ENCODE data around the gene AGPAT2. TPM values are rescaled to one million over a fixed set of nuclear protein-coding genes. Genes with fewer than 3 reads are reported as not detected.

Gene AGPAT2
- total and polyA plus RNA-seq, 2 donors (not counting 1 experiment from before 2014, with no cell fraction given), result 25.1 to 28.4 TPM

DNA sequence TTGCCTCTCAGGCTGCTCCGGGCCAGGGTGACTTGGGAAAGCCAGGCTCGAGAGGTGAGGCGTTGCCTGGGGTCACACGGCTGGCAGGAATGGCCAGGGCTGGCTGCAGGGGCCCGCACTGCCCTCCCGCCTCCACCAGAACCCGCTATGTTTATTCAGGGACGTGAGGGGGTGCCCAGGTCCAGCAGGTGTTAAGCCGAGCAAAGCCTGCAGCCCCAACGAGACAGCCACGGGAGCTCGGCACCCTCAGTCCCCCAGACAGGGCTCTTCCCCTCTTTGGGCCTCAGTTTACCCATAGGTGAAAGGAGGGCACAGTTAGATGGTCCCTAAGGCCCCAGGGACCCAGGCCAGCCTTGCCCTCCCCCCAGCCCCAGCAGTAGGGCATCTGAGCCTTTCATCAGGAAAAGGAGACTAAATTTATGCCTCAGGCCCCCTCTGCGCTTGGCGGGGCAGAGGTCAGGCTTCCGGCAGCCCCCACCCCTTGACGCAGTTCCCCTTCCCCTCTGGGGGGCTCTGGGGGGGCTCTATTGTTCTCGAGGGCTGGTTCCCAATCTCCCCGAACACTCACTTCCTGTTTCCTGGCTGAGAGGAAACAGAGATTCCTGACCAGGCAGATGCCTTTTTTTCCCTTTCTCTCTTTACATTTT, 31.6 kb downstream of the AGPAT2 start:
- ChIA-PET CTCF (interaction anchor here (1.4 kb wide), 1 partner anchor 16 kb away, joined by 4 read pairs; no protein-coding TSS in a partner anchor), POLR2A (no interaction called here)
- H3K36me3 ChIP-seq (replicated peaks in 1 of 2; ENCODE audit: control extremely low read depth in 1 of 2, control insufficient read depth in 1 of 2, extremely low read depth in 1 of 2, insufficient read depth in 2 of 2, low read length in 1 of 2), result no peaks in the 10 kb centered on the region
- peaks cover 51 to 54% of the 10 kb centered on the region in 2 donors for H3K4me1 ChIP-seq (ENCODE audit: control insufficient read depth in 2 of 2, insufficient read depth in 2 of 2, low read length in 2 of 2)
- Mint-ChIP-seq H3K27ac (no peak overlapping the region), H3K4me3 (no peak overlapping the region), H3K9me3 (ENCODE audit: insufficient read depth) (no peaks in the 10 kb centered on the region), H3K27me3 (peaks cover 45% of the 10 kb centered on the region), H3K4me1 (peaks cover 32% of the 10 kb centered on the region)
- ATAC-seq (ENCODE audit: low read depth) (no peak), DNase-seq (no peak)
- H3K9ac ChIP-seq (ENCODE audit: low read length), result no peak overlapping the region
- 19% methylated on average over 9 of the region's 18 CpGs for WGBS (ENCODE audit: insufficient coverage)
- H3K4me3 ChIP-seq (ENCODE audit: control extremely low read depth in 1 of 5, extremely low read depth in 1 of 5, insufficient read depth in 1 of 5, low read depth in 2 of 5, low read length in 4 of 5), result no peak overlapping the region
- H4K20me1 ChIP-seq (ENCODE audit: control insufficient read depth, insufficient read depth, low read length, poor library complexity, severe bottlenecking), result no peaks in the 10 kb centered on the region
- intact Hi-C loops (cut with micrococcal nuclease), result no loop called here
- H2AFZ ChIP-seq (ENCODE audit: insufficient read depth, low read depth, low read length, poor library complexity, severe bottlenecking), result no peak overlapping the region
- peak overlapping the region; percentile 44 for H3K4me2 ChIP-seq (replicated peaks; ENCODE audit: low read depth, low read length, poor library complexity, severe bottlenecking)
- TF ChIP-seq, protein P1, sequence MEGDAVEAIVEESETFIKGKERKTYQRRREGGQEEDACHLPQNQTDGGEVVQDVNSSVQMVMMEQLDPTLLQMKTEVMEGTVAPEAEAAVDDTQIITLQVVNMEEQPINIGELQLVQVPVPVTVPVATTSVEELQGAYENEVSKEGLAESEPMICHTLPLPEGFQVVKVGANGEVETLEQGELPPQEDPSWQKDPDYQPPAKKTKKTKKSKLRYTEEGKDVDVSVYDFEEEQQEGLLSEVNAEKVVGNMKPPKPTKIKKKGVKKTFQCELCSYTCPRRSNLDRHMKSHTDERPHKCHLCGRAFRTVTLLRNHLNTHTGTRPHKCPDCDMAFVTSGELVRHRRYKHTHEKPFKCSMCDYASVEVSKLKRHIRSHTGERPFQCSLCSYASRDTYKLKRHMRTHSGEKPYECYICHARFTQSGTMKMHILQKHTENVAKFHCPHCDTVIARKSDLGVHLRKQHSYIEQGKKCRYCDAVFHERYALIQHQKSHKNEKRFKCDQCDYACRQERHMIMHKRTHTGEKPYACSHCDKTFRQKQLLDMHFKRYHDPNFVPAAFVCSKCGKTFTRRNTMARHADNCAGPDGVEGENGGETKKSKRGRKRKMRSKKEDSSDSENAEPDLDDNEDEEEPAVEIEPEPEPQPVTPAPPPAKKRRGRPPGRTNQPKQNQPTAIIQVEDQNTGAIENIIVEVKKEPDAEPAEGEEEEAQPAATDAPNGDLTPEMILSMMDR (IDR thresholded peaks at IDR 0.05), result no peak
- no peak for TF ChIP-seq EZH2 (IDR thresholded peaks at IDR 0.05; ENCODE audit: borderline replicate concordance, insufficient read depth, low read depth, low read length, poor library complexity, severe bottlenecking)
- H3K9me3 ChIP-seq (ENCODE audit: control extremely low read depth in 1 of 3, control insufficient read depth in 2 of 3, insufficient read depth in 1 of 3, low read length in 2 of 3), result peaks cover 0 to 33% (median 0%) of the 10 kb centered on the region in 3 donors
- H3K27me3 ChIP-seq (replicated peaks in 1 of 4; ENCODE audit: control extremely low read depth in 1 of 4, control insufficient read depth in 3 of 4, insufficient read depth in 4 of 4, low read length in 3 of 4), result peaks cover 0 to 83% (median 53%) of the 10 kb centered on the region in 4 experiments
- H3K79me2 ChIP-seq (ENCODE audit: control insufficient read depth, insufficient read depth, low read length), result no peaks in the 10 kb centered on the region
- H3K27ac ChIP-seq (ENCODE audit: low read length in 2 of 2), result no peak overlapping the region

DNA sequence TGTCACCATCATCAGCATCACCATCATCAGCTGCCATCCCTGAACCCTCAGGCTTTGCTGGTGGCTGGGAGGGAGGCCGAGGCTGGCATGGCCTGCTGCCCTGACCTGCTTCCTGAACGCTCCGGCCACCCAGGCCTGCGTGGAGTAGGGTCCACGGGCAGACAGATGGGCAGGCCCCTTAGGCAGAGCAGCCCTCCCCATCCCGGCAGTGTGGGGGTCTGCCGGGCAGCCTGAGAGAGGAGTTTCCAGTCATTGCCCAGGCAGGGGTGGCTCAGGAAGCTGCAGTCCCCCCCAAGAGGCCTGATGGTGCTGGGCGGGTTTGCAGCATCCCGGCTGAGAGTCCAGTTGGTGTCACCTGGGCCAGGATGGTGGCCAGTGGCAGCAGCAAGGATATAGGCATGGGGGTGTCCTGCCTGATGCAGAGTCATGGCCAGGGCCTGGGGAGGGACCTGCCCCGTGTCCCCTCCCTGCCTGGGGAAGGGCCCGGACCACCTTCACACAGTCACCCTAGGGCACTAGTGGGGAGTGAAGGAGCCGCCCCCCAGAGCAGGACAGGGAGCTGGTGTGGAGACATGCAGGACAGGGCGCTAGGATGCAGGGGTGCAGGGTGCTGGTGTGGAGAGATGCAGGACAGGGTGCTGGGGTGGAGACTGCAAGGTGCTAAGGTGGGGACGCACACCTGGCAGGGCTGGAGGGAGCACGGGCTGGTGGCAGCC, 32.3 kb downstream of the AGPAT2 start:
- CTCF ChIA-PET, result interaction anchor here (1.4 kb wide), 1 partner anchor 16 kb away, joined by 4 read pairs; no protein-coding TSS in a partner anchor
- peaks cover 35% of the 10 kb centered on the region for H3K4me1 Mint-ChIP-seq

More for the DNA sequence above, 32.3 kb downstream of the AGPAT2 start:
- Histone ChIP-seq H3K79me2 (ENCODE audit: control insufficient read depth, insufficient read depth, low read length) (no peaks in the 10 kb centered on the region), H3K27me3 (replicated peaks in 1 of 4; ENCODE audit: control extremely low read depth in 1 of 4, control insufficient read depth in 3 of 4, insufficient read depth in 4 of 4, low read length in 3 of 4) (peaks cover 0 to 76% (median 52%) of the 10 kb centered on the region in 4 experiments), H4K20me1 (ENCODE audit: control insufficient read depth, insufficient read depth, low read length, poor library complexity, severe bottlenecking) (no peaks in the 10 kb centered on the region), H3K9ac (ENCODE audit: low read length) (no peak overlapping the region), H3K4me1 (ENCODE audit: control insufficient read depth in 2 of 2, insufficient read depth in 2 of 2, low read length in 2 of 2) (peaks cover 56 to 58% of the 10 kb centered on the region in 2 donors), H3K4me2 (replicated peaks; ENCODE audit: low read depth, low read length, poor library complexity, severe bottlenecking) (peak overlapping the region; percentile 44), H3K9me3 (ENCODE audit: control extremely low read depth in 1 of 3, control insufficient read depth in 2 of 3, insufficient read depth in 1 of 3, low read length in 2 of 3) (peaks cover 0 to 33% (median 0%) of the 10 kb centered on the region in 3 donors), H3K4me3 (ENCODE audit: control extremely low read depth in 1 of 5, extremely low read depth in 1 of 5, insufficient read depth in 1 of 5, low read depth in 2 of 5, low read length in 4 of 5) (no peak overlapping the region), H2AFZ (ENCODE audit: insufficient read depth, low read depth, low read length, poor library complexity, severe bottlenecking) (no peak overlapping the region), H3K27ac (ENCODE audit: low read length in 2 of 2) (no peak overlapping the region), H3K36me3 (replicated peaks in 1 of 2; ENCODE audit: control extremely low read depth in 1 of 2, control insufficient read depth in 1 of 2, extremely low read depth in 1 of 2, insufficient read depth in 2 of 2, low read length in 1 of 2) (no peaks in the 10 kb centered on the region)
- no peak overlapping the region for H3K27ac Mint-ChIP-seq
- DNase-seq, result peak; percentile 27
- no peaks in the 10 kb centered on the region for H3K9me3 Mint-ChIP-seq (ENCODE audit: insufficient read depth)
- intact Hi-C loops (cut with micrococcal nuclease), result no loop called here
- no peak overlapping the region for H3K4me3 Mint-ChIP-seq
- 73% methylated on average over 15 of the region's 15 CpGs for WGBS (ENCODE audit: insufficient coverage)
- POLR2A ChIA-PET, result no interaction called here
- ATAC-seq (ENCODE audit: low read depth), result no peak
- H3K27me3 Mint-ChIP-seq, result peaks cover 41% of the 10 kb centered on the region
- TF ChIP-seq EZH2 (IDR thresholded peaks at IDR 0.05; ENCODE audit: borderline replicate concordance, insufficient read depth, low read depth, low read length, poor library complexity, severe bottlenecking), result no peak
- TF ChIP-seq, protein P1 (IDR thresholded peaks at IDR 0.05), result no peak

Data from B cell (primary cell).